Tibial artery (tissue), 4 donors: ENCODE data around the gene ZSCAN20.

Experiments used
- DNase-seq, 2 donors: peaks; one replicate each; pipeline ENCODE4 v3.0.0-alpha.2; 2019
- H3K27ac ChIP-seq, 2 donors: fragments of 200-600 bp; sonication (generic) in 1 of 2; 1 replicate in 1 of 2; 2 replicates in 1 of 2; pipeline ENCODE4 v1.5.1; 2018 to 2019; ENCODE audit warnings: mild to moderate bottlenecking in 1 of 2
- H3K27me3 ChIP-seq, 2 donors: fragments of 200-600 bp; sonication (generic) in 1 of 2; one replicate each; pipeline versions ENCODE4 v1.5.1 to v1.6.0; 2016 to 2019
- H3K36me3 ChIP-seq, 3 donors: fragments of 200-600 bp; sonication (generic) in 2 of 3; one replicate each; pipeline ENCODE4 v1.5.1; 2016 to 2019; ENCODE audit warnings: mild to moderate bottlenecking in 2 of 3
- H3K4me1 ChIP-seq, 4 donors: fragments of 200-600 bp; sonication (generic) in 2 of 4; 1 replicate in 3 of 4; 2 replicates in 1 of 4; pipeline ENCODE4 v1.5.1; 2016 to 2019
- H3K4me3 ChIP-seq, 2 donors: fragments of 200-600 bp; sonication (generic) in 1 of 2; 1 replicate in 1 of 2; 2 replicates in 1 of 2; pipeline ENCODE4 v1.5.1; 2018 to 2019; ENCODE audit warnings: mild to moderate bottlenecking in 2 of 2
- H3K9me3 ChIP-seq, 3 donors: fragments of 200-600 bp; sonication (generic) in 1 of 3; one replicate each; pipeline ENCODE4 v1.5.1; 2016 to 2019
- intact Hi-C: fragments of 100-400 bp; cut with DNase I; formaldehyde crosslinking; loops from one replicate; pipeline ENCODE4 v1.15.0; 2023; ENCODE audit warnings: low total_unique reads
- TF ChIP-seq, protein P1 (sequence below), 2 experiments: fragments of 200-600 bp in 1 of 2; fragments of 450-650 bp in 1 of 2; IDR thresholded peaks; one replicate each; pipeline ENCODE4 v1.5.1; 2017 to 2019; ENCODE audit warnings: antibody characterized with exemption in 2 of 2, mild to moderate bottlenecking in 1 of 2, moderate library complexity in 1 of 2

The ZSCAN20 gene

DNA sequence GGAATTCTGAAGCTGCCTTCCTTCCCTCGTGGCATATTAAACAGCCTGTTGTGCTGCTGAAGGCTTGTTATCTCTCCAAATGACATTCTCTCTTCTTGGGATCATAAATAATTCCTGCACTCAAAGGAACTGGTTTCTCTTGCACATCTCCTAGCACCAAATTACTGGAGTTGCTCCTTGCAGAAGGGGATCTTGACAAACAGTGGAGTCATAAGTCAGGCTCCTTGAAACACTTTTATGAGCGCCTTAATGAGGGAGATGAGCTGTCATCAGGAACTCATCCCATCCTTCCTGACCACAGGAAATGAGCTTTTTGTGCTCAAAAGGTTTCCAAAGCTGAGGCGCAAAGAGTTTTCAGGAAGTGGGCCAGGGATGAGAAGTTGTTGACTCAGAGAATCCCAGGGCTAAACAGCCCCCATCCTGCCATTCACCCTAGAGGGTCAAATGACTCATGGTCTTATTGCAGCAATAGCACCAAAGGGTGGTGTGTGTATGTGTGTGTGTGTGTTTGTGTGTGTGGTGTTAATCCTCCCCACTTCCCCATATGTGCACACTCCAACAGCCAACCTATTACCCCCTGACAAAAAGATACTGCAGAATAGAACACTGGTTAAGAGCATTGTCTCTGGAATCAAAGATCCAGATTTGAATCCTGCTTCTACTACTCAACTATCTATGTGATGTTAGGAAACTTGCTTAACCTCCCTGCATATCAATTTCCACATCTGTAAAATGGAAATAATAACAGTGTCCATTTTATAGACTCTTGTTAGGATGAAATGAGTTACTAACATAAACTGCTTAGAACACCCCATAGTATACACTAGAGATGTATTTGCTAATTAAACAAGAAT, 38.7 kb upstream of the ZSCAN20 start:
- no peaks in the 10 kb centered on the region for H3K36me3 ChIP-seq
- no peak overlapping the region for H3K4me3 ChIP-seq
- H3K9me3 ChIP-seq, result no peaks in the 10 kb centered on the region
- intact Hi-C loops, result loop anchor here (5.0 kb wide), 1 partner anchor 39 kb away; the partner anchor contains the start of gene ZSCAN20
- no peaks in the 10 kb centered on the region for H3K27me3 ChIP-seq
- TF ChIP-seq, protein P1, sequence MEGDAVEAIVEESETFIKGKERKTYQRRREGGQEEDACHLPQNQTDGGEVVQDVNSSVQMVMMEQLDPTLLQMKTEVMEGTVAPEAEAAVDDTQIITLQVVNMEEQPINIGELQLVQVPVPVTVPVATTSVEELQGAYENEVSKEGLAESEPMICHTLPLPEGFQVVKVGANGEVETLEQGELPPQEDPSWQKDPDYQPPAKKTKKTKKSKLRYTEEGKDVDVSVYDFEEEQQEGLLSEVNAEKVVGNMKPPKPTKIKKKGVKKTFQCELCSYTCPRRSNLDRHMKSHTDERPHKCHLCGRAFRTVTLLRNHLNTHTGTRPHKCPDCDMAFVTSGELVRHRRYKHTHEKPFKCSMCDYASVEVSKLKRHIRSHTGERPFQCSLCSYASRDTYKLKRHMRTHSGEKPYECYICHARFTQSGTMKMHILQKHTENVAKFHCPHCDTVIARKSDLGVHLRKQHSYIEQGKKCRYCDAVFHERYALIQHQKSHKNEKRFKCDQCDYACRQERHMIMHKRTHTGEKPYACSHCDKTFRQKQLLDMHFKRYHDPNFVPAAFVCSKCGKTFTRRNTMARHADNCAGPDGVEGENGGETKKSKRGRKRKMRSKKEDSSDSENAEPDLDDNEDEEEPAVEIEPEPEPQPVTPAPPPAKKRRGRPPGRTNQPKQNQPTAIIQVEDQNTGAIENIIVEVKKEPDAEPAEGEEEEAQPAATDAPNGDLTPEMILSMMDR (IDR thresholded peaks at IDR 0.05), result no peak
- DNase-seq, result peak; percentile 78 to 82
- peaks cover 0 to 13% (median 7%) of the 10 kb centered on the region in 4 donors for H3K4me1 ChIP-seq
- no peak overlapping the region for H3K27ac ChIP-seq

DNA sequence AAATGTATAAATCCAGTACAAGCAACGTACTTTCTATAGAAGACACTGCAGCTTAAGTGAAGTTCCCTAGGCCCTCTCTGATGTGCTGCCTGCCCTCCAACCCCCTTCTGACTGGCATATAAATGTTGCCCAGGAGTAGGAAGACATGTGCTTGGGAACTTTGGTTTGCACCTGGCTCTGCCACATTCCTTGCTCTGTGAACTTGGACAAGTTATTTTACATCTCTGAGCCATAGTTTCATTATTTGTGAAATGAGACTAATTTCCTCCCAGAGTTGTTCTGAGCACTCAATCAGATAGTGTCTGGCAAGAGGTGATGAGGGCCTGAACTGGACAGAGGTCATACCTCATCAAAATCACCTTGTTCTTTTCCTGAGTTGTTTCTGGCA, 38.1 kb upstream of the ZSCAN20 start:
- no peak overlapping the region for H3K27ac ChIP-seq
- intact Hi-C loops, result loop anchor here (5.0 kb wide), 1 partner anchor 38 kb away; the partner anchor contains the start of gene ZSCAN20

DNA sequence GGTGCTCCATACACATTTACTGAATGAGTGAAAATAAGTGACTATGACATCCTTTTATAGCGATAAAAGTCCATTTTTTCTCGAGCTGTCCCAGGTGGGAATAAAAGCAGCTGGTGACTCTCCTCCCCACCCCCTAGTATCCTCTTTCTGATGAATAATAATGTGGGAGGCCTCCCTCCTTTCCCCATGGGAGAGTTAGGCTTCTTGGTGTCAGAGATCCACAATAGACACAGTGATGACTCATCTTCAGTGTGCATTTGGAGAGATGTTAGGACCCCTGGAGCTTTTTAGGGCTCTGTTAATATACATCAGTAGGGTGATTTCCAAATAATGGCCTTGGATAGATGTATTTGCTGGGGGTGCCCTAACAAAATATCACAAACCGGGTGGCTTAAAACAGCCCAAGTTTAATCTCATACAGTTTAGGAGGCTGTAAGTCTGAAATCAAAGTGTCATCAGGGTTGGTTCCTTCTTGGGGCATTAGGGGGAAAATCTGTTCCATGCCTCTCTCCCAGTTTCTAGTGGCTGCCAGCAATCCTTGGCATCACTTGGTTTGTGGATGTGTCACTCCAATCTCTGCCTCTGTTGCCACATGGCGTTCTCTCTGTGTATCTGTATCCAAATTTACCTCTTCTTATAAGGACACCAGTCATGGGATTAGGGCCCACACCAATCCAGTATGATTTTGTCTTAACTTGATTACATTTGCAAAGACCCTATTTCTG, 37.2 kb upstream of the ZSCAN20 start:
- Histone ChIP-seq H3K36me3 (no peaks in the 10 kb centered on the region), H3K9me3 (no peaks in the 10 kb centered on the region), H3K4me3 (no peak overlapping the region), H3K27ac (no peak overlapping the region), H3K4me1 (peaks cover 0 to 5% (median 2%) of the 10 kb centered on the region in 4 donors), H3K27me3 (no peaks in the 10 kb centered on the region)
- TF ChIP-seq, protein P1 (IDR thresholded peaks at IDR 0.05), result no peak
- intact Hi-C loops, result no loop called here
- no peak for DNase-seq

More for the DNA sequence above, 38.1 kb upstream of the ZSCAN20 start:
- Histone ChIP-seq H3K9me3 (no peaks in the 10 kb centered on the region), H3K4me1 (peaks cover 0 to 11% (median 7%) of the 10 kb centered on the region in 4 donors), H3K27me3 (no peaks in the 10 kb centered on the region), H3K4me3 (no peak overlapping the region), H3K36me3 (no peaks in the 10 kb centered on the region)
- TF ChIP-seq, protein P1 (IDR thresholded peaks at IDR 0.05), result no peak
- no peak for DNase-seq

DNA sequence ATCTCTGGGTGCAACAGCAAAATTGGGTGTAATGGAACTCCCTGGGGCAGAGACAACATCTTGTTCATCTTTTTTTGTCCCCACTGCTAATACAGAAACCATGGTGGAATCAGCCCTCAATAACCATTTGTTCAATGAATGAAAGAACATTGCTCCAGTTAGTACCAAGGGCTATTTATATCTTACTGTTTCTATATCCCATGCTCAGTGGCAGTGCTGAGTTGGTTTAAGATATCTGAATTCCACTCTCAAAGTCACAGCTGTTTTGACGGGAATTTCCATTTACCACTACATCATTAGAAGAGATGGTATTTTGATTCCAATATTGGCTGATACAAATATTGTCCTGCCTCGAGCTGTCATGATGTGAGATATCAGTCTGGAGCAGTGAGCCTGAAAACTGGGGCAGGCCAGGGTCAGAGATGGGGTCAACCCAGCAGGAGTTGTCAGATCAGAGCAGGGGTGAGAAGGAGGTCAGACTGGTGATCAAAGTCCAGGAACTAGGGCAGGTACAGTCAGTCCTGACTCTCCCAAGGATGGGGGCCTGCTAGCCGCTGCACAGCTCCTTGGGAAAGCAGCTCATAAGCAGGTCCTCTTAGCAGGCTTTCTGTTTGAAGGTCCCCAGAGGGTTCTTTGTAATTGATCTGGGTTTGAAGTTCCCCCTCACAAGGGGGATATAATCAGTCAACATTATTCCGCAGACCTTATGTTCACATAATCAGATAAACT, 35.7 kb upstream of the ZSCAN20 start:
- TF ChIP-seq, protein P1 (IDR thresholded peaks at IDR 0.05), result no peak
- Histone ChIP-seq H3K27ac (no peak overlapping the region), H3K36me3 (no peaks in the 10 kb centered on the region), H3K27me3 (no peaks in the 10 kb centered on the region), H3K4me3 (no peak overlapping the region), H3K9me3 (no peaks in the 10 kb centered on the region), H3K4me1 (peaks cover 0 to 4% (median 0%) of the 10 kb centered on the region in 4 donors)
- intact Hi-C loops, result no loop called here
- DNase-seq, result no peak

DNA sequence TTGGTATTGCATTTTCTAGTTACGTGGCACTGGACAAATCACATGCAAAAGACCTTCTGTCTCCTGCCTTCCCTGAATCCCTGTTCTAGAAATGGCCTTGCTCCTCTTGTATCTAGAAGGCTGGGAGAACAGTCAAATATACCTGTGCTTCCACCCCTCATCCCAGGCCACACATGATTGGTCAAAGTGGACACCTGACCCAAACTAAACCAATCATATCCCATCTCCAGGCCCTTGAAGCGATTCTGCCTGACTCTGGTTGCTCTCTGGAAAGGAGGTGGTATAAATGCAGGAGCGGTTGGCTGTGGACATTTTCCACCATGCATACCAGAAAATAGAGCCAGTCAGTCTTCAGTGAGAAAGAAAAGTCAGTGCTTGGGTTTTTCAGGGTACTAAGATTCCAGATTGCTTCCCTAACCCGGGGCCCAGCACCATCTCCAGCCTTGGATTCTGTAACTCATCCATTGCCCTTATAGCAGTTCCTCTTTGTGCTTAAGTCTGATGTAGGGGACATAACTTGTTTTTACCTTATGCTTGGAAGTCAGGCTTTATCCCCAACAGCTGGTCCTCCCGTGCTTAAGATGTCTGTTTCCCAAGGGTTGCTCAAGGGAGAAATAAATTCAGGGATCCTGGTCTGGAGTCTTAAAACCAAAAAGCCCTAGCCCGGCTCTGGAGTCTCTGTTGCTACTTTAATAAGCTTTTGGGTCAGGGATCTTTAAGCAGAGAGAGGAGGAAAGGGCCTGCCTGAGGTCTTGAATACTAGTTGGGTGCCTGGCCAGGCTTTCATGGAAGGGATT, 33.9 kb upstream of the ZSCAN20 start:
- no peak overlapping the region for H3K4me3 ChIP-seq
- DNase-seq, result no peak
- TF ChIP-seq, protein P1 (IDR thresholded peaks at IDR 0.05), result no peak
- H3K36me3 ChIP-seq, result no peaks in the 10 kb centered on the region
- no peak overlapping the region for H3K27ac ChIP-seq
- H3K27me3 ChIP-seq, result no peaks in the 10 kb centered on the region
- intact Hi-C loops, result no loop called here
- peaks cover 0 to under 1% (median 0%) of the 10 kb centered on the region in 4 donors for H3K4me1 ChIP-seq
- no peaks in the 10 kb centered on the region for H3K9me3 ChIP-seq
